ENCODE data around the gene RPS8.

RPS8 gene

GRCh38 chr1:44778705-44779576 lies 3.6 kb downstream of the RPS8 start:
- DNase-seq (ENCODE audit: low read depth): no peak
- peak overlapping the region; percentile 69 for H3K4me3 ChIP-seq (ENCODE audit: low read depth, low read length)
- TF ChIP-seq CTCF (IDR thresholded peaks at IDR 0.05; ENCODE audit: low read depth, low read length) (no peak), MAX (IDR thresholded peaks at IDR 0.05; ENCODE audit: low read depth, low read length) (no peak), POLR2A (IDR thresholded peaks at IDR 0.05; ENCODE audit: extremely low read depth, insufficient read length) (no peak), MYC (IDR thresholded peaks at IDR 0.05; ENCODE audit: low read depth, low read length) (no peak)

GRCh38 chr1:44780583-44781121 lies 5.3 kb downstream of the RPS8 start:
- DNase-seq (ENCODE audit: low read depth): peak; percentile 25
- TF ChIP-seq MAX (IDR thresholded peaks at IDR 0.05; ENCODE audit: low read depth, low read length) (no peak), CTCF (IDR thresholded peaks at IDR 0.05; ENCODE audit: low read depth, low read length) (no peak), POLR2A (IDR thresholded peaks at IDR 0.05; ENCODE audit: extremely low read depth, insufficient read length) (no peak), MYC (IDR thresholded peaks at IDR 0.05; ENCODE audit: low read depth, low read length) (no peak)
- H3K4me3 ChIP-seq (ENCODE audit: low read depth, low read length): no peak overlapping the region

- no peak overlapping the region for H3K4me3 ChIP-seq (ENCODE audit: low read depth, low read length)
- DNase-seq (ENCODE audit: low read depth): peak; percentile 23
- TF ChIP-seq MAX (IDR thresholded peaks at IDR 0.05; ENCODE audit: low read depth, low read length) (no peak), MYC (IDR thresholded peaks at IDR 0.05; ENCODE audit: low read depth, low read length) (no peak), POLR2A (IDR thresholded peaks at IDR 0.05; ENCODE audit: extremely low read depth, insufficient read length) (no peak), CTCF (IDR thresholded peaks at IDR 0.05; ENCODE audit: low read depth, low read length) (no peak)
These were observed 8.4 kb downstream of the RPS8 start for GRCh38 chr1:44783697-44784093.

GRCh38 chr1:44784094-44785028 lies 9.0 kb downstream of the RPS8 start:
- no peak overlapping the region for H3K4me3 ChIP-seq (ENCODE audit: low read depth, low read length)
- TF ChIP-seq CTCF (IDR thresholded peaks at IDR 0.05; ENCODE audit: low read depth, low read length): no peak
- no peak for TF ChIP-seq POLR2A (IDR thresholded peaks at IDR 0.05; ENCODE audit: extremely low read depth, insufficient read length)
- TF ChIP-seq MAX (IDR thresholded peaks at IDR 0.05; ENCODE audit: low read depth, low read length): no peak
- no peak for TF ChIP-seq MYC (IDR thresholded peaks at IDR 0.05; ENCODE audit: low read depth, low read length)
- peak; percentile 30 for DNase-seq (ENCODE audit: low read depth)

- TF ChIP-seq MAX (IDR thresholded peaks at IDR 0.05; ENCODE audit: low read depth, low read length) (no peak), MYC (IDR thresholded peaks at IDR 0.05; ENCODE audit: low read depth, low read length) (no peak), CTCF (IDR thresholded peaks at IDR 0.05; ENCODE audit: low read depth, low read length) (no peak), POLR2A (IDR thresholded peaks at IDR 0.05; ENCODE audit: extremely low read depth, insufficient read length) (no peak)
- no peak overlapping the region for H3K4me3 ChIP-seq (ENCODE audit: low read depth, low read length)
- DNase-seq (ENCODE audit: low read depth): no peak
These were observed 9.7 kb downstream of the RPS8 start for GRCh38 chr1:44785029-44785380.
